GM10248 (cell line): ENCODE measurements around the gene EIF4G3.
"Not testable (repeated sequence)": the region's sequence is repeated elsewhere in the genome, so short reads cannot be mapped to it uniquely, and the experiment has no call there.

ENCODE experiments used
- CTCF ChIA-PET: fragments of 300-600 bp; sonication (Branson Sonifier 250); formaldehyde crosslinking; extraction: SDS; loops from one replicate; lab custom pipeline; 2021; ENCODE audit warnings: antibody characterized with exemption; lab: Yijun Ruan, JAX
- POLR2A ChIA-PET: fragments of 350-650 bp; sonication (Branson Sonifier 250); formaldehyde crosslinking; extraction: SDS; loops from one replicate; lab custom pipeline; 2020; ENCODE audit warnings: antibody characterized with exemption; lab: Yijun Ruan, JAX
- DNase-seq: peaks from one replicate; pipeline ENCODE4 v3.0.0; 2012; ENCODE audit errors: extremely low spot score
- TF ChIP-seq, protein P1 (sequence below): IDR thresholded peaks from 2 replicates; pipeline ENCODE4 v1.5.1; 2012; ENCODE audit warnings: mild to moderate bottlenecking, low read depth; ENCODE audit errors: extremely low read depth, missing control alignments, control extremely low read depth

The EIF4G3 gene

DNA sequence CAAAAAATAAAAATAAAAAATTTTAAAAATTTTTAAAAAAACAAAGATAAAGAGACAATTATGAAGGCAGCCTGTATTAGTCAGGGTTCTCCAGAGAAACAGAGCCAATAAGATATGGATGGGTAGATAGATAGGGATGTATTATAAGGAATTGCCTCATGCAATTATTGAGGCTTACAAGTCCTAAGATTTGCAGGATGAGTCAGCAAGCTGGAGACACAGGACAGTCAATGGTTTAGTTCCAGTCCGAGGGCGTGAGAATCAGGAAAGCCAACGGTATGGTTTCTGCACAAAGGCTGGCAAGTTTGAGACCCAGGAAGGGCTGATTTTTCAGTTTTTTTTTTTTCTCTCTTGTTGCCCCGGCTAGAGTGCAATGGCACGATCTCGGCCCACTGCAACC lies 24.1 kb upstream of the EIF4G3 start:
- TF ChIP-seq, protein P1, sequence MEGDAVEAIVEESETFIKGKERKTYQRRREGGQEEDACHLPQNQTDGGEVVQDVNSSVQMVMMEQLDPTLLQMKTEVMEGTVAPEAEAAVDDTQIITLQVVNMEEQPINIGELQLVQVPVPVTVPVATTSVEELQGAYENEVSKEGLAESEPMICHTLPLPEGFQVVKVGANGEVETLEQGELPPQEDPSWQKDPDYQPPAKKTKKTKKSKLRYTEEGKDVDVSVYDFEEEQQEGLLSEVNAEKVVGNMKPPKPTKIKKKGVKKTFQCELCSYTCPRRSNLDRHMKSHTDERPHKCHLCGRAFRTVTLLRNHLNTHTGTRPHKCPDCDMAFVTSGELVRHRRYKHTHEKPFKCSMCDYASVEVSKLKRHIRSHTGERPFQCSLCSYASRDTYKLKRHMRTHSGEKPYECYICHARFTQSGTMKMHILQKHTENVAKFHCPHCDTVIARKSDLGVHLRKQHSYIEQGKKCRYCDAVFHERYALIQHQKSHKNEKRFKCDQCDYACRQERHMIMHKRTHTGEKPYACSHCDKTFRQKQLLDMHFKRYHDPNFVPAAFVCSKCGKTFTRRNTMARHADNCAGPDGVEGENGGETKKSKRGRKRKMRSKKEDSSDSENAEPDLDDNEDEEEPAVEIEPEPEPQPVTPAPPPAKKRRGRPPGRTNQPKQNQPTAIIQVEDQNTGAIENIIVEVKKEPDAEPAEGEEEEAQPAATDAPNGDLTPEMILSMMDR, result no peak
- DNase-seq, result no peak
- ChIA-PET POLR2A (no interaction called here), CTCF (no interaction called here)

DNA sequence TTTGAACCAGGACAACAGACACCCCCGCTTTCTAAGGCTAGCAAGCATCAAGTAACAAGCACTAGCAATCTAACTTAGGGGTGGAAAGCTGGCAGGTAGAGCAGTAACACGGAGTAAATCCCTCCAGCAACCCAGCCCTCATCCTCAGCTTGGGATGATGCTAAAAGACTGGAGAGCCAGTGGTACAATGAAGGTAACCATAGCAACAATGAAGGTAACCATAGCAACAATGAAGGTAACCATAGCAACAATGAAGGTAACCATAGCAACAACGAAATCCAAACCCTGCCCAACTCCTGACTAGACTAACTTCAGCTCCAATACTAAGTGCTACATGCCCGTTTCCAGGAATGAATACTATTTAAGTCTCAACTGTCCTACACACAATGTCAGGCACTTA lies 22.2 kb upstream of the EIF4G3 start:
- TF ChIP-seq, protein P1, result no peak
- ChIA-PET POLR2A (no interaction called here), CTCF (interaction anchor here (0.9 to 1.0 kb wide), 2 partner anchors 33 to 502 kb away, joined by 3 to 5 read pairs; no protein-coding TSS in a partner anchor)
- DNase-seq, result no peak

DNA sequence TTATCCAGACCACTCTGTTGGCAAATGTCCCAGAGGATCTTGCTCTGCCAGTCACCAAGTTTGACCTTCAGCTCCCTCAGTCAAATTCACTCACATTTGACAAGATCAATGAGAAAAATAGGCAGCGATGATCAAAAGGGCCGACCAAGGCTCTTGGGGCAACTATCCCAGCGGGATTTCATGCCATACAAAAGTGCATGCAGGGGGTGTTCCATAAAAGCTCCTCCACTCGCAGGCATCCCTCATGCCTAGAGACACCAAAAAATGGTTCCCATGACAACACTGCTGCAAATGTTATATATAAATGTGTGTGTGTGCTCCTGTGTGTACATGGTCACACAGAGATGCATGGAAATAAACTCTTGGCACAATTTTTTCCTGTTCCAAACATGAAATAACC lies 16.2 kb upstream of the EIF4G3 start:
- POLR2A ChIA-PET, result no interaction called here
- CTCF ChIA-PET, result interaction anchor here (1.2 to 6.4 kb wide), 6 partner anchors 9 to 497 kb away, joined by 3 to 122 read pairs (median 12); no protein-coding TSS in a partner anchor
- TF ChIP-seq, protein P1, result no peak
- no peak for DNase-seq

DNA sequence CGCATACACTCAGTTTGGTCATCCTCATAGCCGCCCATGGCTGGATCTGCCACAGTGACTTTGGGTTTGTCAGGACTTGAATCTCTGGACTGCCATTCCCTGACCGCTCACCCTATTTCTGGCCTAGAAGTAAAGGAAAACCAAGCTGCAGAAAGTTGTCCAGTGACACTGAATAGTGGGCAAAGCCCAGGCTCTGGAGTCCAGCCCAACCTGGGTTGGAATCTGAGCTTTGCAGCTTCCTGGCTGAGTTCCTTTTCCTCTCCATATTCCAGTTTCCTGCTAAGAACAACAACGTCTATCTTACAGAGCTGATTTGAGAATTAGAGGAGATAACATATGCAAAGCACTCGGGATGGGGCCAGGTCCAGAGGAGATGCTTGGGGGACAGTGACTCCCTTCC lies 15.6 kb upstream of the EIF4G3 start:
- TF ChIP-seq, protein P1, result no peak
- POLR2A ChIA-PET, result no interaction called here
- CTCF ChIA-PET, result interaction anchor here (1.2 to 6.4 kb wide), 4 partner anchors 9 to 491 kb away, joined by 7 to 122 read pairs (median 22); no protein-coding TSS in a partner anchor
- DNase-seq, result no peak

DNA sequence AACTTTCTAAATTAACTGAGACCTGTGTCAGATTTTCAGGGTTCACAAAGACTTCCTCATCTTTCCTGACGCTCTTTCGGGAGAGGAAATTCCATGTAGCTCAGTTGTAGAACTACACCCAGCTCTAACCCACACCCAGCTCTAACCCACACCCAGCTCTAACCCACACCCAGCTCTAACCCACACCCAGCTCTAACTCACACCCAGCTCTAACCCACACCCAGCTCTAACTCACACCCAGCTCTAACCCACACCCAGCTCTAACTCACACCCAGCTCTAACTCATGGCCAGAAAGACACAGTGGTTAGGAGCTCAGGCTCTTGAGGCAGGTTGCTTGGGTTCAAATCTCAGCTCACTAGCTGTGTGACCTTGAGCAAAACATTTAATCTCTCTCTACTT lies 14.1 kb upstream of the EIF4G3 start:
- DNase-seq, result not testable (repeated sequence)
- CTCF ChIA-PET, result interaction anchor here (1.1 to 3.3 kb wide), 3 partner anchors 12 to 494 kb away, joined by 3 to 38 read pairs (median 4); no protein-coding TSS in a partner anchor
- POLR2A ChIA-PET, result interaction anchor here (0.6 kb wide), 1 partner anchor 9 kb away, joined by 4 read pairs; no protein-coding TSS in a partner anchor

DNA sequence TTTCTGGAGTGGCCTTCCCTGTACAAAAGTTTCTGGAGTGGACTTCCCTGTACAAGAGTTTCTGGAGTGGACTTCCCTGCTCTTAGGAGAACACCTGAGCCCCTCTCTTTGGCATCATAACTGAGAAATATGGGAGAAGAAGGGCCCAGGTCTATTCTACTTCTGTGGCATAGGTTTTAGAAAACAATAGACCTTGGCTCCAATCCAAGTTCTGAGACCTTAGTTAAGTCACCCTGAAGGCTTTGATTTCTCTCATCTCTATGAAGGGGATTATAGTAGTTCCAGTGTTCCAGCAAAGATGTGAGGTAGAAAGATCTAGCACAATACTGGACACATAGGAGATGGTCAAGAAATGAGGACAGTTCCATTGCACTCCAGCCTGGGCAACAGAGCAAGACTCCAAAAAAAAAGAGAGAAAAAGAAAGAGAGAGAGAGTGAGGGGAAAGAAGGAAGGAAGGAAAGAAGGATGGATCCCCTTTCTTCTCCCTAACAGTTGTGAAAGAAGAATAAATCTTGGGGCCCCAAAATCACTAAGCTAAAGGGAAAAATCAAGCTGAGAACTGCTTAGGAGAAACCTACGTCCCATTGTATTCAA lies 13.3 kb upstream of the EIF4G3 start:
- TF ChIP-seq, protein P1, result no peak
- POLR2A ChIA-PET, result no interaction called here

DNA sequence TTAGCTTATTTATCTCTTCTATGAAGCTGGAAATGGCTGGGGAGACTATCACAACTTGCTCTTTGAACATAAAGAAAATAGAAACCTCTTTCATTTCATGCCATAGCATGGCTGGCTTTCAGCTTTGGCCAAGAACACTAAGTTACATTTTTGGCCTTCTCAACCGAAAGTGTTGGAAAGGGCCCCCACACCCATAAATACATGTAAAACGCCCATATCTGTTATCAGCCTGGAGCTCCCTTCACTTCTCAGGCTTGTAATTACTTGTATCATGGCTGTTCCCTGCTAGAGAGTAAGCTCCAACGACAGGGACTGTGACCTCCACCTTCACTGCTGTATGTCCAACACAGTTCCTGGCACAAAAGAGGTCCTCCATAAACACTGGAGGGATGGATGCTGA lies 12.7 kb upstream of the EIF4G3 start:
- ChIA-PET POLR2A (no interaction called here), CTCF (interaction anchor here (0.8 to 3.3 kb wide), 3 partner anchors 11 to 492 kb away, joined by 4 to 38 read pairs (median 4); no protein-coding TSS in a partner anchor)
- TF ChIP-seq, protein P1, result no peak
- no peak for DNase-seq

More for the DNA sequence above, 13.3 kb upstream of the EIF4G3 start:
- CTCF ChIA-PET, result interaction anchor here (0.8 to 3.3 kb wide), 5 partner anchors 9 to 493 kb away, joined by 3 to 38 read pairs (median 4); no protein-coding TSS in a partner anchor
- DNase-seq, result no peak
